DMS53 treated with DMSO at 0.1 percent for 48 hours (cell line): ENCODE data around the gene OSBPL3.

Source experiments
- DNase-seq: peaks from one replicate; lab custom pipeline; 2025; ENCODE audit not compliant: unreplicated experiment; lab: John Stamatoyannopoulos, UW

OSBPL3 gene

DNA sequence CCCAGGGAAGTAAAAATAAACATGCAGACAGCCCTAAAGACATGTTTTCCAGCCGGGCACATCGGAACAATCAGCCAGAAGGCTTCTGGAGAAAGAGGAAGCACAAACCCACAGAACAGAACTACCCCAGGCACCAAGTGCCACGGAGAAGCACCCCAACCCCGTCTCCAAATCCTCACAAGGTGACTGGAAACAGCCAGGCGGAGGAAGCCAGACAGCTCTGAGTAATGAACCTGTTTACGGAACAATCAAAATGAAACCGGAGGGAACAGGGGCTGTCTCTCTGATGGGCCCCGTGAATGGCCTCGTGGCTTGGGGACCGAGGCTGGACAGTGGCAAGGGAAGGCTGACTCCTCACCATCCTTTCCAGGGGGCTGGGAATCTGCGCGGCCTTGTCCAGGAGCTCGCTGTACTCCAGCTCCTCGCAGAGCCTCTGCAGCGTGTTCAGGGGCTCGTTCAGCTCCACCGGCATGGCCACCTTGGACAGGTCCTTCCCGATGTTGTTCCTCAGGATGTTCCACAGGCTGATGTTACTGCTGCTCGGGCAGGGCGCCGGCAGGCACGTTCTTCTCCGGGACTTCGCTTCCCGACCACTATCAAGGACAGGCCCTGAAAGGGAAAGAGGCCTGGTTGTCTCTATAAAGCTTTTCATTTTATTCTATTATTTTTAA, 145.7 kb downstream of the OSBPL3 start:
- DNase-seq: no peak

- no peak for DNase-seq
These were observed 146.4 kb downstream of the OSBPL3 start for GRCh38 chr7:24833549-24833948.

DNA sequence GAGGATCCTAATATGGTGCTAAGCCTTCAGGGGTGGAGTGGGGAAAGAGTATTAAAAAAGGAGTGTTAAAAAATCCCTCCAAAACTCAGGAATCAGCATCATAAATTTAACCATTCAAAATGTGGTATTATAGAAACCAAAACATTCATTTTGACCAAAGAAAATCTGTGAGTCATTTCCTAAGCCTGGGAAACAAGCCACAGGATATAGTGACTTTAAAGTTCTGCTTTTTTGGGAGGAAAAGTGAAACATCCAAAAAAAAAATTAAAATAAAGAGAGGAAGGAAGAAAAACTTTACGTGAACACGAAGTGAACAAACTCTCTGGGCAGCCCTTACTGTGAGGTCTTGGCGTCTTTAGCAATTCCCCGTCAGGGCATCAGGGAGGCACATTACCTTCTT, 148.7 kb downstream of the OSBPL3 start:
- DNase-seq: no peak

- DNase-seq: no peak
These were observed 149.4 kb downstream of the OSBPL3 start for GRCh38 chr7:24830440-24831050.

DNA sequence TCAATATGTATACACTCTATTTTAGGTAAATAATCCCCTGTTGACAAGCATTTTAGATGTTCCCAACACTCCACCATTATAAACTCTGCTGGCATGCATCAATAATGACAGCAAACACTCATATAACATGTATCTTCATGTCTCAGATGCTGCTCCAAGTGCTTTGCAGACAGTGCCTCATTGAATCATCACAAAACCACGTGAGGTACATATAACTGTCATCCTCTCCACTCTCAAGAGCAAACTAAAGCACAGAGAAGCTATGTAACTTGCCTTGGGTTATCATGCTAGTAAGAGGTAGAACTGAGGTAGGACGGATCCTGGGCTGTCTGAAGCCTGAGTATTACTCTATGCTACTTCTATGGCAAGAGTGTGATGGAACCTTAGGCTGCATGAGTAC, 150.2 kb downstream of the OSBPL3 start:
- no peak for DNase-seq

GRCh38 chr7:24828891-24829661, 150.9 kb downstream of the OSBPL3 start:
- no peak for DNase-seq

GRCh38 chr7:24827589-24827988, 152.4 kb downstream of the OSBPL3 start:
- no peak for DNase-seq

DNA sequence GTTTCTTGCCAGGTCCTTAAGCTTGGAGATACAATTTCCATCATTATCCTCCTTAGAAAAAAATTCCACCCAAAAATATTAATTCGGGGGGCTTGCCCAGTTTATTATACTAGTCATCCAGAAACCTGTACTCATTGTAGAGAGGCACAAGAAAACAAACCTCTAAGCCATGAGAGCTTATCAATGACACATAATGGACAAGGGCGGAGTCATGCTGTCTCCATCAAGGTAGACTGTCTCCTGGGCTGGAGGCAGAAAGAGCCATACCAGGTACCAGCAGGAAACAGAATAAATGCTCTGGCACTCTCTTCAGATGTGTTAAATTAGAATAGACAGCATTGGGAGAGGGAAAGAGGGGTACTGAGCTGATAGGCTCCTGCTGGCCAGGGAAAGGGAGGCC, 153.0 kb downstream of the OSBPL3 start:
- DNase-seq: no peak

- DNase-seq: no peak
These were observed 153.3 kb downstream of the OSBPL3 start for GRCh38 chr7:24826662-24827020.

DNA sequence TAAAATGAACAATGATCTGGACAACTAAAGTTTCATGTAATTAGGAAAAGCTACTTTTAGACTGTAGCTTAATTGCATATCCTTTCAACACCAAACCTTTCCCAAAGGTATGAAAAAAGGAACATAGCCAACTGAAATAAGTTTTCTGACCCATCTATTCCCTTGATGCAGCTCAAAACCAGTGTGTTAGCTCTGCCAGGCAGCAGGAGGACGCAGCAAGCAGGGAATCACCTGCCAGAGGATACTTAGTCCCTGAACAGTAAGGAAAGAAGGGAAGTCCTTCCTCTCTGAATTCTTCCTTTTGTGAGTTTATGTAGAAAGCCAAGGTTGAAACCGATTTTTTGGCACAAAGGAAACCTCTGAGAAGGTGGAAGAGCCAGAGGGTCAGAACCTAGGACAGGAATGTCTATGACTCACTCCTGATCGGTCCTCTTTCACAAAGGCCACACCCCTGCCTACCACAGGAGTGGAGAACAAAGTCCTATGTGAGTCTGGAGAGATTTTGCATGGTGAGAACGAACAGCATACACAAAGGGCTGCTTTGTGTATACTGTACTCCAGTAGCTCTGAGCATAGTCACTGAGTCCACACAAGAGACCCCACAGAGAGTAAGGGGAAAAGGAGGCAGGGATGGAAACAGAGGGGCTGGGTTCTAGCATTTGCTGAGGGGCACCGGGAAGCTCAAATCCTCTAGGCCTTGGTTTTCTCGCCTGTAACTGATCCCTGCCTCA, 153.9 kb downstream of the OSBPL3 start:
- peak; percentile 49 for DNase-seq

DNA sequence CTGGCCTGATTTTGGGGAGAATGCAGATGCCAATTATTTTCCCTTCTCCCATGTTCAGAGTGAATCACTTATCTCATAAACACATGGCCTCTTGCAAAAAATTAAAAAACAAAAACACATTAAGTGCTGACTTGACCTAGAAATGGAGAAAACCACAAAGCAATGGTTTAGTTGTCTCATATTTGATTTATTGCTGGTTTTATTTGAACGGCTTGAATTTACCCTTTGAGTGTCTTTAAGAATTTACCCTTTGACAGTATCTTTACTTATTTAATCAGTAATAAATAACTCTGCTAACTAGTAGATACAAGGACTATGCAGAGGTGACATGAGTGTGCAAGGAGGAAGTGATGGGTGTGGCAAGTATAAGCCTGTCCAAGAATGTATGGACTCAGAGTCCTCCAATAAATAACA, 154.6 kb downstream of the OSBPL3 start:
- no peak for DNase-seq

DNA sequence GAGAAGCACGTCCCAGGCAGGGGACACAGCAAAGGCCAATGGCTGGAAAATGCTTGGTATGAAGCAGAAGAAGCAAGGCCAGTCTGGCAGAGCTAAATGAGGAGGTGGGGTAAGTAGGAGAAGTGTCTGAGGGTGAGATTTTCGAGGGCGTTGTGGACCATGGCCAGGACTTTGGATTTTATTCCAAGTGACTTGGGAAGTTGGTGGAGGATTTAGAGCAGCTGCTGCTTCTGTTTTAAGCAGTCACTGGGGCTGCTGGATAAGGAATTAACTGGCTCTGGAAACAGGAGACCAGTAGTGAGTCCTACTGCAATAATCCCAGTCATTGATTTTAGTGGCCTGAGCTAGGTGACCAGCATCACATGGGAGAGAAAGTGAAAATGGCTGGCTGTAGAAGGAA, 155.1 kb downstream of the OSBPL3 start:
- DNase-seq: no peak

- no peak for DNase-seq
These were observed 155.6 kb downstream of the OSBPL3 start for GRCh38 chr7:24824400-24824799.

- DNase-seq: no peak
These were observed 158.3 kb downstream of the OSBPL3 start for GRCh38 chr7:24821754-24822054.

GRCh38 chr7:24821045-24821753, 158.8 kb downstream of the OSBPL3 start:
- DNase-seq: peak; percentile 51

DNA sequence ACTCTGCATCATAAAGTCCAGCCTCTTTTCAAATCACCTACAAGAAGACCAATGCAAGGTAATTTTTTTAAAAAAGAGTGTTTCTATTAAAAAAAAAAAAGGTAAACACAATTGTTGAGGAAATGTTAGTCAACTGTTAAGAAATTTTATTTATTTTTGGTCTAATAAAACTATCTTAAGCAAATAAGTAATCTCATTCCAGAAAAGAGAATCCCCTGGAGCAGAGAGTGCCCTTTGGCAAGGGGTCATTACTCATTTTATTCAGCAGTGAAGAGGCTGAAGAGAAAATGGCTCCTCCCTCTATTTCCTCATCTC, 159.3 kb downstream of the OSBPL3 start:
- peak; percentile 79 for DNase-seq

DNA sequence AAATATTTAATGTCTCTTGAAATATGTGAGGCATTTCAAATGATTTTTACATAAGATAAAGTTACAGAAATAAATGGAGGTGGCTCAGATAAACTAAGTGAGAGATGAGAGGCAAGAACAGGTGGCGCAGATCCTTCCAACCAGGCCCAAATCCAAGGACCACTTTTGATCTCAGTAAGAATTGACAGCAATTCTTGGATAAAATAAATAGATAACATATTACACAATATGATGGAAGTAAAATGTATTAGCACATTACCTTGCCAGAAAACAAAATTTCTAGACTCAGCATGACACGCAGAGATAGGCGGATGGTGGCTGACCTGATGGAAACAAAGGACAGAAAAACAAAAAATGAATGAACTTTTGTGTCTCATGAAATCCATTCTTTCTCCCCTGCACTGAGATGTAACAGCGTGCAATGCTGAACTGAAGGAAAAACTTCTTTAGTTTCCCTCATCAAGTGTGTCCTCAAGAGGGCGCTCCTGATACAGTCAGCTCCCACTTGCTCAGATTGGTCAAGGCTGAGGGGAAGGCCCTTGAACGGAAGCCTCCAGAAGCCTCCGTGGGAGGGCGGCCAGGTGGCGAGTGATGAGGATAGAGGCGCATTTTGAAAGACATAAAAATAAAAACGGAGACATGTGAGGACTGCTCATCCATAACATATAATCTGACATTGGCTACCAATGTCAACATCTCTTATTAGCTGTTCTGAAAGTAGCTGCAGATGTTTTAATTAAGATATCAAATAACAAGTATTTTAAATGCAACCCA, 159.9 kb downstream of the OSBPL3 start:
- DNase-seq: peak; percentile 93

GRCh38 chr7:24817339-24817738, 162.6 kb downstream of the OSBPL3 start:
- no peak for DNase-seq

DNA sequence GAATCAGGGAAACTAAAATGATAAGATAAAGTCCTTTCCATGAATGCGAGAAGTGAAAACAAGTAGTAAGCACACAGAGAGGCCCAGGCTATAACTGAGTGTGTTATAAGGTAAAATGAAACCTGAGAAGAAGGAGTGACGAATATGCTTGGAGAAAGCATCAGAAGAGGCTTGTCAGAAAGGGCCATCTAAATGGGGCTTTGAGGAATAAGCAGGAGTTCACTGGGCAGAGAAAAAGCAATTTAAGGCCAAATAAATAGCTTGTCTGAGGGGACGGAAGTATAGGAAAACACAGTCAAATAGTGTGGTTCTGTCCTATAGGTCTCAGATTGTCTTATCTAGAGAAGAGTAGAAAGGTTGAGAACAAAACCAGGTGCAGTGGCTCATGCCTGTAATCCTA, 163.1 kb downstream of the OSBPL3 start:
- DNase-seq: no peak

- peak; percentile 66 for DNase-seq
These were observed 167.6 kb downstream of the OSBPL3 start for GRCh38 chr7:24812305-24812945.
